Stimulated activated CD8-positive, alpha-beta memory T cell treated with anti-CD3 and anti-CD28 coated beads, Interleukin-15, amount 100 ng/mL, for 48 hours (primary cell): Measurements from ENCODE around the gene PDXP.
"Not testable (repeated sequence)": the region's sequence is repeated elsewhere in the genome, so short reads cannot be mapped to it uniquely, and the experiment has no call there.

Experiments used
- DNase-seq, 2 donors: peaks; one replicate each; pipeline ENCODE4 v3.0.0-alpha.2; 2020; ENCODE audit warnings: low read depth in 2 of 2

The PDXP gene

DNA sequence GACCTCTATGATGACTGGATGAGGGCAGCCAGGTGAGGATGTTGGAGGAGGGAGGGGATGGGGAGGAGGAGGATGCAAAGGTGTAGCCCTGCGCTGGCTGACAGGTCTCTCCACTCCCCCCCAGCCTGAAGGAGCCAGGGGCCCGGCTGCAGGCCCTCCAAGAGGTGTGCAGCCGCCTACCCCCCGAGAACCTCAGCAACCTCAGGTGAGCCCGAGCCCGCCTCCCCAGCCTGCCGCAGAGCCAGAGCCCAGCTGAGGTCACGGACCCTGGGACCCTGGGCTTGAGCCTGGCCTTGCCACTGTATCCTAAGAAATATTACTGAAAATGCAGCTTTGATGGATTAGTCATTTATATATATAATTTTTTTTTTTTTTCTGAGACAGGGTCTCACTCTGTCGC is 11.2 kb upstream of the PDXP start:
- DNase-seq, result no peak

DNA sequence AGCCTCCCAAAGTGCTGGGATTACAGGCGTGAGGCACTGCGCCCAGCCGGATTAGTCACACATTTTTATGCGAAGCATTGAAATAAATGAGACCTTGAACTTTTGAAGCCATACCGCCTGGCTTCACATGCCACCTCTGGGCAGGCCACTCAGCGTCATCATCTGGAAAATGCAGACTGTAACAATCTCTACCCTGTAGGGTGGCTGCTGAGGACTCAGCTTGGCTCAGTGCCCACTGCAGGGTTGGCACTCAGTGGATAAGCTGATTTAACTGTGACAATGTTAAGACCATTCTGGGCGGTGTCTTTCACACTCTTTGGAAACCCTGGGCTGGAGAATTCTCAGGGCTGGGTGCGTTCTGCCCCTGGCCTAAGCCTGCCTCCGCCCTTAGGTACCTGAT is 10.6 kb upstream of the PDXP start:
- DNase-seq, result no peak

DNA sequence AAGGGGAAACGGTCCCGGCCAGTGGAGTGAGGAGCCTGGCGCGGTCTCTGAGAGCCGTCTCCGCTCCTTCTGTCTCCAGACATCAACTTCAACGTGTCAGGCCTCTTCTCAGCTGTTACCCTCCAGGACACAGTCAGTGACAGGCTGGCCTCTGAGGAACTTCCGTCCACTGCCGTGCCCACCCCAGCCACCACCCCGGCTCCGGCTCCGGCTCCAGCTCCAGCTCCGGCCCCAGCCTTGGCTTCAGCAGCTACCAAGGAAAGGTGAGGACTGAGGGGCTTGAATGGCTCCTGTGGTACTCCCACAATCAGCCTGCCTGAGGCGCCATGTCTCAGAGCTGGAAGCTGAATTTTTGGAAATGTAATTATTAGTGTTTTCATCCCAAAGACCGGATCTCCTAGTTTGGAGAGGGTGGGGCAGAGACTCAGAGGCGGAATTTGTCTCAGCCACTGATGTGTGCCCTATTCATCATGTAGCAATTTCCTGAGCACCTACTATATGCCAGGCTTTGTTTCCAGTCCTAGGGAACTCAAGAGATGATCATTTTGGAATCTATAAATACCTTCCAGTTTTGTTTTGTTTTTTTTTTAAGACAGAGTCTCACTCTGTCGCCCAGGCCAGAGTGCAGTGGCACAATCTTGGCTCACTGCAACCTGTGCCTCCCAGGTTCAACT is 7.9 kb upstream of the PDXP start:
- no peak for DNase-seq

DNA sequence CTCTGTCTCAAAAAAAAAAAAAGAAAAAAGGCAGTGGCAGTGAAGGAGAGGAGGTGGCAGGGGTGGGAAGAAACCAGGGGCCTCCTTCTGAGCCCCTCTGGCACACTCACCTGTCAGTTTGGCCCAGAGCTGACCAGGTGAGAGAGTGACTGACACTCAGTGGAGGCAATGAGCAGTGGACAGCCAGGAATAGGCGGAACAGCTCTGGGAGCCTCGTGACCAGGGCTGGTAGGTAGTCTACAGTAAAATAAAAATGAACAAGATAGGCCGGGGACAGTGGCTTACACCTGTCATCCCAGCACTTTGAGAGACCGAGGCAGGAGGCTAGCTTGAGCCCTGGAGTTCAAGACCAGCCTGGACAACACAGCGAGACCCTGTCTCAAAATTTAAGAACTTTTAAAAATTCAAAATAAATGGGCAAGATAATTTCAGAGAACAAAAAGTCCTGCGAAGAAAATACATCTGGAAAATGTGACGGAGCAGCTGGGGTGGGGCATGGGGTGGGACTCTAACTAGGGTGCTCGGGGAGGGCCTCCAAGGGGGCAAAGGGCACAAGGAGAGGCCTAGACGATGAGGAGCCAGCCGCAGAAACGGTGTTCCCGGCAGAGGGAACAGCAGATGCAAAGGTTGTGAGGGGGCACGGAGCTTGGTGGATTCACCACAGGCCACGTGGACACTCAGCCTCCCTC is 3.8 kb upstream of the PDXP start:
- DNase-seq, result no peak

DNA sequence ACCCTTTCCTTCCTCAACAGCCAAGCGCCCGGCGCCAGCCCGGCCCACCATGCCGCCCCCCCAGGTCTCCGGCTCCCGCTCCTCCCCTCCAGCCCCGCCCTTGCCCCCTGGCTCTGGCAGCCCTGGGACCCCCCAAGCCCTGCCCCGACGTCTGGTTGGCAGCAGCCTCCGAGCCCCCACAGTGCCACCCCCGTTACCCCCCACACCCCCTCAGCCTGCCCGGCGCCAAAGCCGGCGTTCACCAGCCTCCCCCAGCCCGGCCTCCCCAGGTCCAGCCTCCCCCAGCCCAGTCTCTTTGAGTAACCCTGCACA is 3.3 kb upstream of the PDXP start:
- no peak for DNase-seq

DNA sequence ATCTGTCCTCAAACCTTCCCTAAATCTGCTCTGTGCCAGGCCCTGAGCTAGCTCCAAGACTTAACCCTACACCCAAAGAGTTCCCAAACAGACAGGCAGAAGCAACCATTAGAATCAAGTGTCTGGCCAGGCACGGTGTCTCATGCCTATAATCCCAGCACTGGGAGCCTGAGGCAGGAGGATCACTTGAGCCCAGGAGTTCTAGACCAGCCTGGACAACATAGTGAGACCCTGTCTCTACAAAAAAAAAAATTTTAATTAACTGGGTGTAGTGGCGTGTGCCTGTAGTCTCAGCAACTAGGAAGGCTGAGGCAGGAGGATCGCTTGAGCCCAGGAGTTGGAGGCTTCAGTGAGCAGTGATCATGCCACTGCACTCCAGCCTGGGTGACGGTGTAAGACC is 1.9 kb upstream of the PDXP start:
- DNase-seq, result not testable (repeated sequence)

DNA sequence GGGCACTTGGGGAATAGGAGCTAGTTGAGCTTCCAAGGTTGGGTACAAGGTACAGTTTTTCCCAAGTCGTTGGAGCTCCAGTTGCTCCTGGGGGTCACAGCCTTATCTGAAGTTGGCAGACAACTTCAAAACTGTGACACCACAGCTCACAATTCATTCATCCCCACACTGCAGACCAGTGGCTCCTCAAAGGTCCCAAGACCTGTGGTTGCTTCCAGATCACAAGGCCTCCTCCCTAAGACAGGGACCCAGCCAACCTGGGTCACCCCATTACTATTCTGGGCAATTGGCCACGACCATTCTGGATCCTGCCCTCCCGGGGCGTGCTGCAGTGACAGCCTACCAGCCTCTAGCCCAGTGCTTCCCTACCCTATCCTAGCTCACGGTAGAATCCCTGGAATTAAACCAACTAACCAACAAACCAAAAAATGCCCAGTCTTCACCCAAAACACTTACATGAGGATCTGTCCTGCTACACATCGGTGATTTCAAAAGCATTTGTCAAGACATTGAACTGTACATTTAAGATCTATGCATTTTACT is 862 bp upstream of the PDXP start:
- DNase-seq, result no peak

DNA sequence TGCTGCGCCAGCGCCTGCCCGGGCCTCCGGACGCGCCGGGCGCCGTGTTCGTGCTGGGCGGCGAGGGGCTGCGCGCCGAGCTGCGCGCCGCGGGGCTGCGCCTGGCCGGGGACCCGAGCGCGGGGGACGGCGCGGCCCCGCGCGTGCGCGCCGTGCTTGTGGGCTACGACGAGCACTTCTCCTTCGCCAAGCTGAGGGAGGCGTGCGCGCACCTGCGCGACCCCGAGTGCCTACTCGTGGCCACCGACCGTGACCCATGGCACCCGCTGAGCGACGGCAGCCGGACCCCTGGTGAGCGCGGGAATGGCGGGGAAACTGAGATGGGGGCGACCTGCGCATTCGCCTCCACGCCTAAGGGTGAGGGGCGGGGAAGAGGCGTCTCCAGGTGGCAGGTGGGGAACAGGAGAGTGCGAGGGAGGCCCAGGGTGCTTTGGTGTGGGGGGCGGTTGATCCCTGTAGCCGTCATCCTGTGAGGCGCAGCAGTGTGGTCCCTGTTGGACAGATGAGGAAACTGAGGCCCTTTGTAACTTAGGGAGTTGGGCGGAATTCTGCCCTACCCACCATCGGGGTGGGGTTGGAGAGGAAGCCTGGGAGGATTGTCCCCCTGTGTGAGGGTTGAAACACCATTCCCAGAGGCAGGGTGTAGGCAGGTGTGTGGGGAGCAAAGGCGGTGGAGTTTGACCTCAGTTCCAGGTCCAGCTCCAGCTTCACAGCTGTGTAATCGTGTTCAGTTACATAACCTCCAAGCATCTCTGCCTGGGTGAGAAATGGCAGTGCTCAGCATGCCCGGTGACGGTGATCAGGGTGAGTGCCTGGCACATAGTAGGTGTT is 758 bp downstream of the PDXP start:
- DNase-seq, result no peak

DNA sequence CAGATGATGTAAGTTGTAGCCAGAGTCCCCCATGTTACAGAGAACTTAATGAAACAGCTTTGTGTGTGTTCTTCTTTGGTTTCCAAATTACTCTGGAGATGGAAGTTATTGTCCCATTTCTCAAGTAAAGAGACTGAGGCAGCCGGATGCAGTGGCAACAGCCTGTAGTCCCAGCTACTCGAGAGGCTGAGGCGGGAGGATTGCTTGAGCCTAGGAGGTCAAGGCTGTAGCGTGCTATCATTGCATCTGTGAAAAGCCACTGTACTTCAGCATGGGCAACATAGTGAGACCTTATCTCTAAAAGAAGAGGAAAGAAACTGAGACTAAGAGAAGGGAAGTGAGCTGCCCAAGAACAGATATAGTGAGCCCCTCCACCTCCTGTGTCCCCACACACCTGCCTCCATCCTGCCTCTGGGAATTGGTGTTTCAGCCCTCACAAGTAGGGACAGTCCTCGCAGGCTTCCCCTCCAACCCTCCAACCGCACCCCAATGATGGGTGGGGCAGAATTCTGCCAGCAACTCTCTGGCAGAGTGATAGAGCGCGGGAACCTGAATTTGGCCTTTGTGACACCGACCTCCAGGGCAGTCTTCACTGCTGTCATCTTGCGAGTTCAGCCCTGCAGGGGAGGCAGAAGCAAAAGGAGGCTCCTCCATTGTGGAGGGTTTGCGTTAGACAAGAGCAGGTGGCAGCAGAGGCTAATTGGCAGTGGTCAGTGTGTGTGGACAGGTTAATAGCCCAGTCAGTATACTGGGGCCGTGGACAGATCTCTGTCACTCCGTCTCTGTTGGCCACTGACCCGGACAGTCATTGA is 1.6 kb downstream of the PDXP start:
- DNase-seq, result no peak

DNA sequence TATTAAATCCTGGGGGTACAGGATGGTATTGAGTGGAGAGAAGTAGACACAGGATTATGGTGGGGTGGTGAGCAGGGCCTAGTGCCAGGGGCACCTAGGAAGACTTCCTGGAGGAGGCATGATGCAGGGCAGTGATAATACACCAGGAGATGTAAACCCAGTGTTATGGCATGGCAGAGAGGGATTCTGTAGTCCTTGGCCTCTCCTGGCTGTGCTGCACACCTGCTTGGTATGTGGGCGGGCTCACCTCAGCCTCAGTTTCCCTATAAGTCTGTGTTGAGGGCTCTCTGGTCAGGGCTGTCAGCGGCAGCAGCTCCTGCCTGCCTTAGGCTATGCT is 2.2 kb downstream of the PDXP start:
- DNase-seq, result no peak

DNA sequence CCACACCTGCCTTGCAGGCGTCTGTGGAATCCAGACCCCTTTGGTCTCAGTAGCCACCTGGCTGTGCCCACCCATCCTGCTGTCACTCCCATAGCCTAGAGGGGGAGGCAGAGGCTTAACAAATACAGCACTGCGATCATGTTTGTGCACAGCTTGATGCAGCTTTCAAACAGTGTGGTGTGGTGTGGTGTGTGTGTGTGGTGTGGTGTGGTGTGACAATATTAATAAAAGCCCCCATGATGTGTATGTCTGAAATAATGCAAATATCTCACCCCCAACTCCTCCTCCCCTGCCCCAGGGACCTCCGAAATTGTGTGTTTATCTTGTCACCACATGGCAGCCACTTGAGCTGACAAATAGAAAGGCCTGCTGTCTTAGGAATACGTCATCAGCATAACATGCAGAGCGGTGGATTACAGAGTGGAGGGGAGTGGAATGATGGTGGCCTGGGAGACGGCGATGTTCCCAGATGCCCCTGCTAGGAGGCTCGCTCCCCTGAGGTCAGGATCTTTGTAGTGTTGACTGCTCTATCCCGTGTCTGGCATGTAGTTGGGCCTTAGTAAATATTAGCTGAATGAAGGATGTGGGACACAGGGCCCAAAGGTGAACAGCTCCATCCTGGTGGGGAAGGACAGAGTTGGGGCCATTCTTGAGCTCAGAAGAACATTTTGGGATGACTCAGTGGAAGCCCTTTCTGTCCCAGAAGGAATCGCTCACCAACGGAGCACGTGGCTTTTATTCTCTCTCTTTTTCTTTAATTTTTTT is 2.8 kb downstream of the PDXP start:
- no peak for DNase-seq

DNA sequence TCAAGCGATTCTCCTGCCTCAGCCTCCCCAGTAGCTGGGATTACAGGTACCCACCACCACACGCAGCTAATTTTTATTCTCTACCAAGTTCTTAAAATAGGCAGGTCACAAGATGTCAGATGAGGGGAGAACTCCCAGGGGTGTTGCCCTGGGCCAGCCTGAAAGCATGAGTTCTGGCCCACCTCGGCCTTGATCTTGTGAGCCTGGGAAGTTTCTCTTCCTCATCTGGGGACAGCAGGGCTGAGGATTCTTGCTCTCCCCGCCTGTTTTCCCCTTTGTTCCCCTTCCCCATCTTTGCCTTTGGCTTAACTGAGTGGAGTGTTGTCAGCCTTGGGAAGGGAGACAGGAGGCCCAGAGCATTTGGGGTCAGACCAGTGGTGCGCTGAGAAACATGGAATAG is 3.5 kb downstream of the PDXP start:
- no peak for DNase-seq

DNA sequence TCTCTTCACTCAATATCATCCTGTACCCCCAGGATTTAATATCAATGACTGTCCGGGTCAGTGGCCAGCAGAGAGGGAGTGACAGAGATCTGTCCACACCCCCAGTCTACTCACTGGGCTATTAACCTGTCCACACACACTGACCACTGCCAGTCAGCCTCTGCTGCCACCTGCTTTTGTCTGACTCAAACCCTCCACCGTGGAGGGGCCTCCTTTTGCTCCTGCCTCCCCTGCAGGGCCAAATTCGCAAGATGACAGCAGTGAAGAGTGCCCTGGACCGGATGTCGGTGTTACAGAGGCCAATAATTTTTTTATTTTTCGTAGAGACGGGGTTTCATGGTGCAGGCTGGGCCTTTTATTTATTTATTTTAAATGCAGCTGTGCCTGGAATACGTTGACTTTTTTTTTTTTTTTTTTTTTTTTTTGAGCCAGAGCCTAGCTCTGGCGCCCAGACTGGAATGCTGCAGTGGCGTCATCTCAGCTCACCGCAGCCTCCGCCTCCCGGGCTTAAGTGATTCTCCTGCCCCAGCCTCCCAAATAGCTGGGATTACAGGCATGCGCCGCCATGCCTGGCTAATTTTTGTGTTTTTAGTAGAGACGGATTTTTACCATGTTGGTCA is 5.1 kb downstream of the PDXP start:
- no peak for DNase-seq

DNA sequence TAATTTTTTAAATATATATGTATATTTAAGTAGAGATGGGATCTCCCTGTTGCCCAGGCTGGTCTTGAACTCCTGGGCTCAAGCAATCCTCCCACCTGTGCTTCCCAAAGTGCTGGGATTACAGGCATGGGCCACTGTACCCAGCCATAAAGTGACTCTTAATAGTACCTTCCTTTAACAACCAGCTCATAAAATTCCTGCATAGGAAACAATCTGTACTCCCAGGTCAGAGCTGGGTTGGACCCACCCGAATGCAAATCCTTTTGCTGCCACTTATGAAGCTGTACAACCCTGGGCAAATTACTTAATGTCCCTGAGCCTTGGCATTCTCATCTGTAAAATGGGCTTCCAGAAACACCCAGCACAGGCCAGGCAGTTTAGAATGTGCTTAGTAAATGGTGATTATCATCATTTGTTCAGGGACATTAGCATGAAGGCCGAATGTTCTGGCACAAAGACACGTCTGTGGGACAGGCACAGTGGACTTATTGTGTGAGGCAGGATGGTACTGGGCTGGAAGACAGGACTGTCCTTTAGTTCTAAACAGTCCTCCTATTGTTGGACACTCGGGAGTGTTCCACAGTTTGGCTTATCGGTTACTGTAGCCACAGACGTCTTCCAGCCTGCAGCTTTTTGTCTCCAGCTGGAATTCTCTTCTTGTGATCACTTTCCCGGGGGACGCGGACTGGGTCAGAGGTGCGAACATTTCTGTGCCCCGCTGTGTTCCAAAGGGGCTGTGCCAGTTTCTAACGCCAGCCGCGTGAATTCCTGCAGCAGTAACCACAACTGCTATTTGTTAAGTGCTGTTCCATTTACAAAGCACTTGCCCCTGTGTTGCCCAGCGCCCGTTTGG is 6.0 kb downstream of the PDXP start:
- DNase-seq, result no peak

DNA sequence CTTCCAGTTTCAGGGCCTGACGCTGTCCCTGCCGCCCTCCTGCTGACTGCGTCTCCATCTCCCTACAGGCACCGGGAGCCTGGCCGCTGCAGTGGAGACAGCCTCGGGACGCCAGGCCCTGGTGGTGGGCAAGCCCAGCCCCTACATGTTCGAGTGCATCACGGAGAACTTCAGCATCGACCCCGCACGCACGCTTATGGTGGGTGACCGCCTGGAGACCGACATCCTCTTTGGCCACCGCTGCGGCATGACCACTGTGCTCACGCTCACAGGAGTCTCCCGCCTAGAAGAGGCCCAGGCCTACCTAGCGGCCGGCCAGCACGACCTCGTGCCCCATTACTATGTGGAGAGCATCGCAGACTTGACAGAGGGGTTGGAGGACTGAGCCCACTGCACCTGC is 7.0 kb downstream of the PDXP start:
- no peak for DNase-seq

DNA sequence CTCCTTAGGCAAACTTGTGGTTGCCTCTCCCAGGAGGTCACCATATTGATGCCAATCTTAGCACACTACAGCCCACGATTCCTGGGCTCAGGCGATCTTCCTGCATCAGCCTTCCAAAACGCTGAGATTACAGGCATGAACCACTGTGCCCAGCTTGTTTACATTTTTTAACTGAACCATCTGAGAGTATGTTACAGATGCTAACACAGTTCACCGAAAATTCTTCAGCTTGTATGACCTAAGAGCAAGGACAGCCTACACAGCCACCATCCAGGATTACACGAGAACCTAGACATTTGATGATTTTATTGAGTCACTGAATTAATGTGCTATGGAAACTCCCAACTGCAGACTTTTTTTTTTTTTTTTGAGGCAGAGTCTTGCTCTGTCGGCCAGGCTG is 11.1 kb downstream of the PDXP start:
- no peak for DNase-seq

DNA sequence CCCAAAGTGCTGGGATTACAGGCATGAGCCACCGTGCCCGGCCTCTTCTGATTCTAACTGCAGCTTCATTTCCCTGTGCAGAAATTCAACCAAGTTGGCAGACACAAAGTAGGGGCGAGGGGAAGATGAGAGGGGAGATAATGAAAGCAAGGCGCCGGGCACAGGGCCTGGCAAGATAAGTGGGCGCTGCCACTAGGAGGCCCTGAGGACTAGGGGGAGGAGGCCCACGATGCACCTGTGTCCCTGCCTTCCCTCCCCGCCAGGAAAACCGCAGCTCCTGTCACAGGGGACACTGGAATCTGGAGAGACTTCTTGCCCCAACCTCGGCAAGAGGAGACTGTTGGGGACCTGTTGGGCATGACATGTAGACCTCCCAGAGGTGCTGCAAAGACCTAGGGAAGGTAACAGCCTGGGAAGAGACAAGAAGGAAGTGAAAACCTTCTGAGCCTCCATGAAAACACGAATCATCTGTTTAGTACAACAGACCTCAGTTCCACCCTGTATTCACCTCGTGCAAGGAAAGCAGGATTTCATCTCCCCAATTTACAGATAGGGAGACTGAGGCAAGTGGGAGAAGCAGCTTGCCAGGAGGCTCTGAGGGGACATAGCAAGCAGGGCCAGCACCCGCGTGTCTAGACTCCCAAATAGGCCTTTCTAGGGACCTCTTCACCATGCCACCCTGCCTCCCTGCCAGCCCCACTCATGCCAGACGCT is 13.8 kb downstream of the PDXP start:
- DNase-seq, result no peak

DNA sequence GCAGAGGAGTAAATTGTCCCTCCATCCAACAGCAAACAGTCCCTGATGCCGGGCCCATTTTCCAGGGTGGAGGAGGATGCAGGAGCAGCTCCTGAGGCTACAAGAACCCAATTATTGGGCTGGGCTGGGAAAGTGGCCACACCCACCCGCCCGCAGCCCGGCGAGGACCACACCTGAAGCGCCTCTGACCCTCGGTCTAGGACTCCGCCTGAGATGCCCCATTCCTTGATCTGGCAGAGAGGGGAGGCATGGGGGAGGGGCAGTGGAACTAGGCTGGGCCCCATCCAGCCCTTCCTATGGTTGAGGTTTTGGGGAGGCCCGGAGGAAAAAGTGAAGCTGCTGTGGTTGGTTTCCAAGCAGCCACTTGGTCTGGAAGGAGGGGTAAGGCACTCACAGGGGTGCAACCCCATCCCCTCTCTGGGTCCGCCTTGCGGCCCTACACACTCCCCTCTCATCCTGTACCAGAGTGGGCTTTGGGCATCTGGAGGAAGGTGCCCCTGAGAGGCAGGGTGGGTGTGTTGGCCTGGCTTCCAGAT is 14.5 kb downstream of the PDXP start:
- DNase-seq, result no peak

DNA sequence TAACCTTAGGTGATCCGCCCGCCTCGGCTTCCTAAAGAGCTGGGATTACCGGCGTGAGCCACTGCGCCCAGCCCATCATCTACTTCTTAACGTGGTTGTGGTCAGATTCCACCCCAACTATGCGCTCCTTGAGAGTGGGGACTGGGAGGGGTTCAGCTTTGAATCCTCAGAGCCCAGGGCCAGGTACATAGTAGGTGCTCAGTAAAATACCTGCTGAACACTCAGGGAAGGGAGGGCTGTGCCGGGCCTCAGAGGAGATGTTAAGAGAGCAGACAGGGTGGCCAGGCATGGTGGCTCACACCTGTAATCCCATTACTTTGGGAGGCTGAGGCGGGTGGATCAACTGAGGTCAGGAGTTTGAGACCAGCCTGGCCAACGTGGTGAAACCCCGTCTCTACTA is 15.7 kb downstream of the PDXP start:
- no peak for DNase-seq
